ENCODE measurements around the gene FAM3A.

DNA sequence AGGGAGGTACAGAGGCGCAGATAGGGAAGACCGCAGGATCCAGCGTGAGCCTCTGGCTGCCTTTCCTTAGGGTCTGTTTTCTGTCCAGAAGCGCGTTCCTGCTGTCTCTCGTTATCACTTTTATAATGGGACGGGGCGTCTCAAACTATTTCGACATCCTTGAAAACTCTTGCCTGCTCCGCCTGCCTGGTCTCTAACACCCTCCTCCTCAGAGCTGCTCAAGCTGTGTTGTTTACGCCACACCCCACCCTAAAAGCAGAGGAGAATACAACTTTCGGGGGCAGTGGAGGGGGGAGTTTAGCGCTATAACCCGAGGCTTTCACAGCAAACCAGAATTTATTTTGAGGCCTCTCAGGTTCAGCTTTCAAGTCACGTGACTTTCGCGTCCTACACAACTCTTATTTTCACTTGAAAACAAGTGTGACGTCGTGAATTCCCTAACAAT is 646 bp upstream of the FAM3A start:
- TF ChIP-seq, protein P1, sequence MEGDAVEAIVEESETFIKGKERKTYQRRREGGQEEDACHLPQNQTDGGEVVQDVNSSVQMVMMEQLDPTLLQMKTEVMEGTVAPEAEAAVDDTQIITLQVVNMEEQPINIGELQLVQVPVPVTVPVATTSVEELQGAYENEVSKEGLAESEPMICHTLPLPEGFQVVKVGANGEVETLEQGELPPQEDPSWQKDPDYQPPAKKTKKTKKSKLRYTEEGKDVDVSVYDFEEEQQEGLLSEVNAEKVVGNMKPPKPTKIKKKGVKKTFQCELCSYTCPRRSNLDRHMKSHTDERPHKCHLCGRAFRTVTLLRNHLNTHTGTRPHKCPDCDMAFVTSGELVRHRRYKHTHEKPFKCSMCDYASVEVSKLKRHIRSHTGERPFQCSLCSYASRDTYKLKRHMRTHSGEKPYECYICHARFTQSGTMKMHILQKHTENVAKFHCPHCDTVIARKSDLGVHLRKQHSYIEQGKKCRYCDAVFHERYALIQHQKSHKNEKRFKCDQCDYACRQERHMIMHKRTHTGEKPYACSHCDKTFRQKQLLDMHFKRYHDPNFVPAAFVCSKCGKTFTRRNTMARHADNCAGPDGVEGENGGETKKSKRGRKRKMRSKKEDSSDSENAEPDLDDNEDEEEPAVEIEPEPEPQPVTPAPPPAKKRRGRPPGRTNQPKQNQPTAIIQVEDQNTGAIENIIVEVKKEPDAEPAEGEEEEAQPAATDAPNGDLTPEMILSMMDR (IDR thresholded peaks at IDR 0.05; ENCODE audit: low read length) = no peak
- TF ChIP-seq EZH2 (IDR thresholded peaks at IDR 0.05; ENCODE audit: borderline replicate concordance, low read length) = no peak

All from OCI-LY1 (cell line).